ENCODE results near the gene ARRB1.
A peak's percentile ranks its signal among the peaks of the same experiment; 100 is the strongest.

The ARRB1 gene

DNA sequence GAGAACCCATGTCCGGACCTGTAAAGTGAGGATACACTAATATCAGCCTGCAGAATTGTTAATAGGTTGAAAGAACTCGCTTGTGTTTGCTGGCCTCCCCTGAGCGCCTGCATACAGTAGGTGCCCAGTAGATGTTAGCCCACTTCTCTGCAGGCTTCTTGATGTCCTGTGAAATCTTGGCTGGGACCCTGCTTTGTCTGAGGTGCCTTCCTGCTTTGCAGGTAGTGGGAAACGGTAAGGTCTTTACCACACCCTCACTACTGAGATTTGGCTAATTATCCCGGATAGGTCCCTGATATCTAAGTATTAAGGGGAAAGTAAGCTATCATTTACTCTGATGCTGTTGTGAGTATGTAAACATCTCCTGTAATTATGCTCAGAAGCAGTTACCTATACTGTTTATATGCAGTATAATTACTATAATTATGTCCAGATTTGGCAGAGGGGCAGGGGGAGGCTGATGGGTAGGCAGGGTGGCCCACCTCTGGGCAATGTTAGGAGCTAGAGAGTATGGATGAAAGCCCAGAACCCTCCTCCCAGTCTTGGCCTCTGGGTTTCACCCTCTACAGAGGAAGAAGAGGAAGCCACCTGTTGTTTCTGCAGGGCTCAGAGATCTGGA is 1.2 kb upstream of the ARRB1 start:
- TF ChIP-seq POLR2A (IDR thresholded peaks at IDR 0.05; ENCODE audit: low read depth, low read length) = no peak
- DNase-seq (ENCODE audit: insufficient read length, low spot score) (no peak), FAIRE-seq (no peak)

DNA sequence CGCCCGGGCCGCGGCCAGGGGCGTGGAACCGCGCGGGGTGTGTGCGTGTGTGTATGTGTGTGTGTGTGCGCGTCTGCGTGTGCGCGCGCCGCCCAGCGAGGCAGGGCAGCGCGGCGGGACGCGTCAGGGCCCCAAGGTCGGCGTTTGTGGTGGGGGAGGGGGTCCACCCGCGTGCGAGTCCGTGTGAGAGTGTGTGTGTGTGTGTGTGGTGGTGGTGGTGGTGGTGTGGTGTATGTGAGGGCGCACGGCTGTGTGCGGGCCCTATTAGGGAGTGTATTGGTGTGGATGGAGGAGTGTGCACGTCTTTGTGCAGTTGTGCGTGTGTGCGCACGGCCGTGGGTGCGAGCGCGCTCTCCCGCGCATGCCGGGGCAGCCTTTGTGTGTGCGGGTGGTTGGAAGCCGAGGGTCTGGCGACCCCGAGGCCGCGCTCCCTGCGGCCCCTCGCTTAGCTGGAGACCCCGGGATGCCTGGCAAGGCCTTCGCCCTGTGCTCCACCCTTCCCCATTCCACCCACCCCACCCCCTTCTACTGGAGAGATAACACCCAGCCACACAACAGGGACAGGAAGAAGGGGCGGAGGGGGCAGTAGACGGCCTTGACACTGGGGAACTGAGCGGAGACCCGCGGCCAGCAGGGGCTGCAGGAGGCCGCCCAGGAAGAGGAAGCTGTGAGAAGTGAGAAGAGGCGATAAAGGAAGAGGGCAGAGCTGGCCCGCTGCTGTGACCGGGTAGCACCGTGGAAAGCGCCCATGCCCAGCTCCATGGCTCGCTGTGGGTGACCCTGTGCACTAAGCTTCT is 528 bp upstream of the ARRB1 start:
- DNase-seq (ENCODE audit: insufficient read length, low spot score) (no peak), FAIRE-seq (no peak)
- no peak for TF ChIP-seq POLR2A (IDR thresholded peaks at IDR 0.05; ENCODE audit: low read depth, low read length)

DNA sequence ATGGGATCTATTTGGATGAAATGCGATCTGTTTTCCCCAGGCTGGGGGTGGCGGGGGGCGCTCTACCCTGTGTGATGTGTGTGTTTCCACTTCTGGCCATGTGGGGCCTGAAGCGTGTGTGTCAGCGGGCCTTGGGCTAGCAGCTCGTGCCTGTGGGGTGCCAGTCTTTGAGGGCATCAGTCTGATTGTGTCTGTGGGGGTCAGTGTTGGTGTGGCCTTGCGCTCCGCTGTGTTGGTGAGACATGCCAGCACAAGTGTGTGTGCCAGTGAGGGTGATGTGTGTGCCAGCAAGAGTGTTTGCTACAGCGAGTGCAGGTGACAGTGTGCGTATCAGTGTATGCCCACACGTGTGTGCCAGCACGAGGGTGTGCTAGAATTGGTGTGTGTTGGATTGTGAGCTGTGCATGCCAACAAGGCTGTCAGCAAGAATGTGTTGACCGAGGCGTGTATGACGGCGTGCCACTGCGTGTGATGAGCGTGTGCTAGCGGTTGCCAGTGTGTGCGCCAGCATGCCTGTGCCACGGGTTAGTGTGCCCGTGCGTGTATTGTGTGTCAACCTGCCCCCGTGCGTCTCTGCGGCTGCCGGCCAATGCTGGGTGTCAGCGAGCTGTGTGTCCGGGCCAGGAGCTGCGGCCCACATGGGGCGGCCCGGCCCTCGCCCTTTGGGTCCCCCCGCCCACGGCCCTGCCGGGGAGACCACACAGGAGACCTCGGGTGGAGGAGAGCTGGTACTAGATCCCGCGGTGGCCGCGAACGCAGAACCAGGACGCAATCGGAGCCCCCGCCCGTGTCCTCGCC is 519 bp downstream of the ARRB1 start:
- TF ChIP-seq POLR2A (IDR thresholded peaks at IDR 0.05; ENCODE audit: low read depth, low read length) = no peak
- no peak for FAIRE-seq
- no peak for DNase-seq (ENCODE audit: insufficient read length, low spot score)

DNA sequence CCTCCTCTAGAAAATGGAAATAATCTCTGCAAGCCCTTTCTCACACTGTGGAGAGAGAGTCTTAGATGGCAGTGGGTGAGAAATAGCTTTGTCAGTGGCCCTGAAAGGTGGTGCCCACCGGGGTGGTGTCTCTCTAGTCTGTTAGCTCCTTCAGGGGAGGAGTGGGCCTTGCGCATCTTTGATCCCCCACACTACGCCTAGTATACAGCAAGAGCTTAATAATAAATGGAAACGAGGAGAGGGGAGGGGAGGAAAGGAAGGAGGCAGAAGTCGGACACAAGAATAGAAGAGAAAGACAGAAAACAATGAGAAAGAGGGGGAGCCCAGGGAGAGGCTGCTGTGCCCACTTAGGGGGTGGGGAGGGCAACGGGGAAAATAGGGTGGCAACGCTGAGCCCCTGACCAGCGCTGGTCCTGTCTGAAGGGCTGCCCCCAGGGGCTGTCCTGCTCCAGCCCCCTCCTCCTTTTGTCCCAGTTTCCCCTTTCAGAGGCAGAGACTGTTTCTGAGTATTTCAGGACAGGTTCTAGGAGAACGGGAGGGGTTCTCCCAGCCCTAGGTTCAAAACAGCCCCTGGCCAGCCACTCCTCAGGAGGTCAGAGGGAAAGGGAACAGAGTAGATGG is 1.2 kb downstream of the ARRB1 start:
- no peak for TF ChIP-seq POLR2A (IDR thresholded peaks at IDR 0.05; ENCODE audit: low read depth, low read length)
- DNase-seq (ENCODE audit: insufficient read length, low spot score) (no peak), FAIRE-seq (no peak)

DNA sequence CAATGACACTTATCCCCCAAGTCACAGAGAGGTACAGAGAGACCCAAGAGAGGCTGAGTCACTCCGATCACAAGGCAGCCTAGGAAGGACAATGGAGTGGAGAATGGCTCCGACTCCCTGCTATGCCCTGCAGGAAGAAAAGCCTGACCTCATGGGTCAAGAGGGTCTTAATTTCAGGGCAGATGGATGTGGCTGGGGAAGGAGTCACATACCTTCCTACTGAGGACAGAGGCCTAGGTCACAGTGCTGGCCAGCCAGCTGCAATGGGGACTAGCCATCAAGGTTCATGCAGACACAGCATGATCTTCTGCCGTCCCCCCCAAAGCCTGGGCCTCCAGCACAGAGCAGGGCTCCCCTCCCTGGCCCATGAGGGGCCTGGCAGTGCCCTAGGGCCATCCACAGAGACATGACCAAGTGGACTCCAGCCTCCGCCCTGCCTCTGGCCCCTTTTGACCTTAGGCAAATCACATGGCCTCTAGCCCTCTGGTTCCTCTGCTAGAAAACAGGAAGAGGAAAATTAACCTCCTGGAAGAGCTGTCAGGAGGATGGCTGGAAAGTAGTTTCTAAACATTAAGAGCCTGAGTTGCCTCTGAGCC is 1.8 kb downstream of the ARRB1 start:
- no peak for TF ChIP-seq POLR2A (IDR thresholded peaks at IDR 0.05; ENCODE audit: low read depth, low read length)
- no peak for DNase-seq (ENCODE audit: insufficient read length, low spot score)
- no peak for FAIRE-seq

DNA sequence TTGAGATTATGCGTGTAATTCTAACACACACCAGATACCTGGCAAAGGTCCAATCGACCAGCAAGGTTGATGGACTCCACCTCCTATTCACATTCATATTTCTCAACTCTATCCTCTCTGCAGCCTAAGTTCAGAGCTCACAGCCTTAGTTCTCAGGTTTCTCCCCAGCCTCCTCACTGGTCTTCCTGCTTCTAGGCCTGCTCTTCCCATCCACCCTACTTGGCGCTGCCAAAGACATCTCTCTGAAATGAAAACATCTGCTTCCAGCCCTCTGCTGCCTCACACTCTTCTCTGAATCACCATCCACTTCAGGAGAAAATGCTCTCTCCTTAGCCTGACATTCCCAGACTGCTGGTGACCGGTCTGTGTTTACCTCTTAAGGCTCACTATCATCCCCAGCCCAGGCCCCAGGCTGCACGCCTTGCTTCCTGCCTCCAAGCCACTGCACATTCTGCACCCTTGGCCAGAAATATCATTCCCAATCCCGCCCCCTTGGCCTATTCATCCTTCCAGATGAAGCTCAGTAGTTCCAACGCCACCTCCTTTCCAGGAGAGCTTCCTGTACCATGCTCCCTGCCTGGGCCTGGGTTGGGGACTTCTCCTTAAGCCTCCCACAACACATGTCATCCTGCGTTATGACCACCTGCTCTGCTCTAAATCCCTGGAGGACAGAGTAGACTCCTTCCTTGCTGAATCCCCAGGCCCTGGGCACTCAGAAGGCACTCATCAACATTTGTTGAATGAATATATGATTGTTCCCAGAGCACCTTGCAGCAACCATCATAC is 3.5 kb downstream of the ARRB1 start:
- DNase-seq (ENCODE audit: insufficient read length, low spot score) = peak; percentile 93
- no peak for TF ChIP-seq POLR2A (IDR thresholded peaks at IDR 0.05; ENCODE audit: low read depth, low read length)
- no peak for FAIRE-seq

DNA sequence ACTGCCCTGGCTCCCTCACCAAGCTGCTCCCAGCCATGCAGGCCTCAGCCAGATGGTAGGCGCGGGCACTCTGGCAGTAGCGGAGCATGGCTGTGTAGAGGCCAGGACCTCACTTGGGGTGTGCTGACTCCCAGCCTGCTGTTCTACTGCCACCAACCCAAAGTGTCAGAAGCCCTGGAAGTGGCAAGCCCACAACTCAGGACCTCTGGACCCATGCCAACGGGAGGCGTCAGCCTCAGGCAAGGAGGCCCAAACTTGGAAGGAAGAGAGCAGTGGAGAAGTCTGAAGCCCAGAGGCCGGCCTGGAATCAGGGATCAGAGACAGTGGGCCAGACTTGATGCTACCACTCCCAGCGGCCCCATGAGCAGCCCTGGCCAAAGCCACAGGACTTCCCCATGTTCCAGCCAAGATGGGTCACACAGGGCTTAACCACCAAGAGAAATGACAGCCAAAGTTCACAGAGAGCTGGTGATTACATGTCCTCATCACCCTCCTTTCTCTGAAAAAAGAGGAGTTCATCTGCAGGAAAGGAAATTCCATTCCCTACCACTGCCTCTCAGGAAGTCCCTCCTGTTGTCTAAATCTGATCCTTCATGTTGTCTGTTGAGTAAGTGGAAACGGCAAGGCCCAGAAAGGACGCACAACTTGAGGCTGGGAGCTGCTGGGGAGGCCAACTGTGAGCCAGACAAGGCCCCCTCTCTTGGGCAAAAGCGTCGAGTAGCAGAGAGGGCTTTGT is 4.4 kb downstream of the ARRB1 start:
- DNase-seq (ENCODE audit: insufficient read length, low spot score) (no peak), FAIRE-seq (no peak)
- no peak for TF ChIP-seq POLR2A (IDR thresholded peaks at IDR 0.05; ENCODE audit: low read depth, low read length)

DNA sequence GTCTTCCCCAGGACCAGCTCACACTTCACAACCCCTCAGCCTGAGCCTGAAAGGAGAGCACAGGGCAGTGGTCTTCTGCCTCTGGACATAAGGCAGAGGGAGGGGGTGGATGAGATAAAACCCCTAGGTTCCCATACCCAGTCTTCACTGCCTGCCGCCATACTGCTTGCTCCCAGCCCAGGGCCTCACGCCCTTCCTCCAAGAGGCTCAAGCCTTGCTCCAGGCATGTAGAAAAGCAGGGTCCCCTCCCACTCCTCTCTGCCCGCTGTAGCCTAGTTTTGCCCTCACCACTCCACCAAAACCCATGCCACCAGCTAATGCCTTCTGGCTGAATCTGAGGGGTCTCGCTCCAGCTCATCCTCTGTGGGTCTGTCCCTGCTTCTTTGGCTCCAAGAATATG is 5.2 kb downstream of the ARRB1 start:
- FAIRE-seq = no peak
- no peak for DNase-seq (ENCODE audit: insufficient read length, low spot score)
- TF ChIP-seq POLR2A (IDR thresholded peaks at IDR 0.05; ENCODE audit: low read depth, low read length) = no peak

DNA sequence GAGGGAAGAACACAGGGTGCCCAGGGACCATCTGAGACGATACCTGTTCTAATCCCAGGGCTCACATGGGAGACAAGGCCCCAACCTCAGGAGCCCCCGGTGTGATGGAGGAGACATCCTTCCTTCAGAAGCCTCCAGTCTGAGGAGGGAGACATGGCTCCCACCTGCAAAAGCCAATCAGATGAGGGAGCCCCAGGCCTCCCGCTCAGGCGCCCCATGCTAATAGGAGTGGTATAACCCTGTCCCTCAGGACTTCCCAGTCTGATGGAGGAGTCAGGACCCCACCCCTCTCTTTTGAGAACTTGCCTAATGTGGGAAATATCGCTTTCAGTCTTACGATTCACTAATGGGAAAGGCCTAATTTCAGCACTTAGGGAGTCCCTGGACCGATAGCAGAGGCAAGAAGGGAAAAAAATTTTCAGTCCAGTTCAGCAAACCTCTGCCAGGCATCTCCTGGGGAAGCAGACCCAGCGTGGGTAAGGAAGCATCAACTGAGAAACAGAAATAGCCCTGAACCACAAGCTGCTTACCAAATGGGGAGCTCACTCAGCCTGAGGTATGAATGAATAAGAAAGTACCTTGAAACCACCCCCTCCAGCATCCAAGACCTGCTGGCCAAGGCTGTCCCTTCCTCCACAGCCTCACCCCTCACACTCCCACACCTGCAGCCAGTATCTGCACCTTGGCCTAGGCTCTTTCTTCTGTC is 5.9 kb downstream of the ARRB1 start:
- no peak for TF ChIP-seq POLR2A (IDR thresholded peaks at IDR 0.05; ENCODE audit: low read depth, low read length)
- FAIRE-seq = no peak
- no peak for DNase-seq (ENCODE audit: insufficient read length, low spot score)

DNA sequence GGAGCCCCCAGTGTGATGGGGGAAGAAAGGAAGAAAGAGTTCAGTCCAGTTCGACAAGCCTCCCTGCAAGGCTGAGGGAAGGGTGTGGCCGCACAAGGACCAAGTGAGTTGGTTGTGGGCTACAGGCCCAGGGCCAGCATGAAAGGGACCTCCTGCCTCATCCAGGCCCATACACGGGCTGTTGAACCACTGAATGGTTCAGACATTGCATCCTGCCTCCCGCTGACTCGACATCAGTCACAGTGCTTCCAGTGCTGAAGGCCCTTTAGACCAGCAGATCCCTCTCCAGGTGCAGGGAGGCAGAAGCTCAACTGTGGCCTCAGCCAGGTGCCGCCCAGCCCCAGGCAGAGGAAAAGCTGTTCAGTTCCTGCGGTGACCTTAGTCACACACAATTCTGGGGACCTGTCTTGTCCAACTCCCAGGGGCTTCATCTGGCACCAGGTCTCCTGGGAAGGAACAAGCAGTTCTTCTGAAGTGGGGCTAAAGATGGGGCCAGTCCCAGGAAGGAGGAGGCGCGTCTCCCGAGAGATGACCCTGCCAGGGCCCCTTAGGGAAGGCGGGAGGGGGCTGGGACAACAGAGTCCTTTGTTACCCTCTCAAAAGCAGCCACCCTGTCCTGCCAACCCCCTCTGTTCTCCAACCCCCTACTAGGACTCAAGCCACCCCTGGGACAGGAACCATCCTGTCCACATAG is 6.6 kb downstream of the ARRB1 start:
- no peak for TF ChIP-seq POLR2A (IDR thresholded peaks at IDR 0.05; ENCODE audit: low read depth, low read length)
- FAIRE-seq (no peak), DNase-seq (ENCODE audit: insufficient read length, low spot score) (no peak)

DNA sequence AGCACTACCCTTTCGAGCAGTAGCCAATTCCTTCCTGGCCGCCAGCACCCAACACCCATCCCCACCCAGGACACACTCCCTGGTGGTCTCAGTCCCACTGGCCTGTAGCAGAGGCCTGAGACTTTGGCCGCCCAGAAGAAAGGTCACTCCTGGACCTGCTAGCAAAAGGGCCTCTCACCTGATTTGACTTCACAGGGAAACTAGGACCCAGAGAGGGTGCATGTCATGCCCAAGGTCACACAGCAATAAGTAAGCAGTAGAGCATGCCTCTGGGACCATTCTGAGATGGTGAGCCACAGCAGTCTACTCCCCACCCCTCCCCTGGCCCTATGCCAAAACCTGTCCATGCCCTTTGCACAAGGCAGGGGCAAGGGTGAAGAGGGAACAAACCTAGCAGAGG is 7.3 kb downstream of the ARRB1 start:
- DNase-seq (ENCODE audit: insufficient read length, low spot score) (no peak), FAIRE-seq (no peak)
- no peak for TF ChIP-seq POLR2A (IDR thresholded peaks at IDR 0.05; ENCODE audit: low read depth, low read length)
